Measurements from ENCODE around the gene NRG3. TPM values are rescaled to one million over a fixed set of nuclear protein-coding genes. Genes with fewer than 3 reads are reported as not detected.

The NRG3 gene
- total and polyA plus RNA-seq, 2 of the 8 experiments (the other 6 are each of a cell fraction or from before 2014, with no cell fraction given), result 4.2 to 5.0 TPM

GRCh38 chr10:82148764-82149163 lies 273.8 kb downstream of the NRG3 start:
- FAIRE-seq (no peak), DNase-seq (ENCODE audit: low read depth in 1 of 2, low spot score in 2 of 2) (no peak)
- Histone ChIP-seq H3K36me3 (ENCODE audit: control insufficient read depth in 2 of 4, insufficient read depth in 4 of 4, low read length in 3 of 4) (no peaks in the 10 kb centered on the region), H3K4me1 (replicated peaks in 1 of 4; ENCODE audit: control insufficient read depth in 3 of 4, insufficient read depth in 4 of 4, low read length in 3 of 4) (peaks cover 0 to 2% (median 0%) of the 10 kb centered on the region in 4 experiments; a peak in 1 of 7 replicates), H2BK12ac (ENCODE audit: low read depth, low read length) (no peak overlapping the region), H3K18ac (ENCODE audit: extremely low read depth, low read length) (no peak overlapping the region), H2AK5ac (ENCODE audit: low read depth, low read length) (no peak overlapping the region), H3K79me1 (ENCODE audit: low read depth, low read length) (no peaks in the 10 kb centered on the region; the same call in 1 of the 2 replicates), H3K23me2 (ENCODE audit: low read depth, low read length) (no peaks in the 10 kb centered on the region), H4K5ac (ENCODE audit: insufficient read length, low read depth, low read length) (no peak overlapping the region), H2BK15ac (ENCODE audit: low read length) (no peak overlapping the region), H4K91ac (replicated peaks; ENCODE audit: insufficient read length, low read length) (no peak overlapping the region), H3K56ac (replicated peaks; ENCODE audit: insufficient read length, low read depth, low read length) (no peak overlapping the region), H4K20me1 (replicated peaks in 1 of 2; ENCODE audit: control insufficient read depth in 1 of 2, insufficient read depth in 2 of 2, low read length in 2 of 2) (no peaks in the 10 kb centered on the region), H2BK120ac (replicated peaks; ENCODE audit: low read depth, low read length) (no peak overlapping the region), H3K4me3 (ENCODE audit: extremely low read depth in 1 of 4, insufficient read depth in 2 of 4, low read depth in 3 of 4, low read length in 4 of 4) (no peak overlapping the region), H3K27ac (ENCODE audit: low read depth, low read length) (no peak overlapping the region), H3K9me3 (ENCODE audit: insufficient read depth in 2 of 2, low read depth in 1 of 2, low read length in 1 of 2) (no peaks in the 10 kb centered on the region), H3K23ac (ENCODE audit: insufficient read length) (no peak overlapping the region), H3K79me2 (ENCODE audit: control insufficient read depth in 1 of 2, insufficient read depth in 2 of 2, low read length in 2 of 2) (no peaks in the 10 kb centered on the region), H3K14ac (ENCODE audit: insufficient read length) (no peak overlapping the region), H3K9ac (replicated peaks in 1 of 4; ENCODE audit: extremely low read depth in 1 of 4, low read depth in 3 of 4, low read length in 3 of 4) (no peak overlapping the region), H3K4ac (replicated peaks; ENCODE audit: insufficient read length, low read depth, low read length) (no peak overlapping the region), H2BK20ac (ENCODE audit: low read length) (no peak overlapping the region), H3K4me2 (ENCODE audit: insufficient read depth in 1 of 2, low read depth in 2 of 2, low read length in 2 of 2) (no peak overlapping the region), H3K27me3 (replicated peaks in 1 of 4; ENCODE audit: control insufficient read depth in 3 of 4, extremely low read depth in 1 of 4, insufficient read depth in 3 of 4, low read length in 3 of 4) (no peaks in the 10 kb centered on the region), H2AFZ (ENCODE audit: low read length) (no peak overlapping the region), H2BK5ac (ENCODE audit: low read depth, low read length) (no peak overlapping the region), H4K8ac (ENCODE audit: extremely low read depth, insufficient read depth, low read length) (no peak overlapping the region)
- ChIA-PET CTCF (ENCODE audit: partially characterized antibody) (interaction anchor here (0.6 to 5.1 kb wide), 7 partner anchors 9 to 489 kb away, joined by 3 to 56 read pairs (median 6); no protein-coding TSS in a partner anchor), POLR2A (ENCODE audit: partially characterized antibody) (no interaction called here)
- WGBS, 2 experiments (ENCODE audit: extremely low coverage in 1 of 2, insufficient coverage in 1 of 2, insufficient read length in 1 of 2, insufficient replicate concordance in 2 of 2, low coverage in 1 of 2, low lambda C conversion rate in 2 of 2, missing lambda C conversion rate in 1 of 2), result 64% methylated on average over 1 of the region's 1 CpG; no CpG with 5 or more reads in 1 of the 2 experiments
